GM21529 (cell line): Measurements from ENCODE around the gene MBNL1.
"Not testable (repeated sequence)": the region's sequence is repeated elsewhere in the genome, so short reads cannot be mapped to it uniquely, and the experiment has no call there.

Experiments
- ATAC-seq: cut with Tn5 transposase; IDR thresholded peaks from one replicate; pipeline ENCODE4 v1.9.1; 2021; ENCODE audit not compliant: unreplicated experiment

The MBNL1 gene

GRCh38 chr3:152395764-152396163 is 127.0 kb downstream of the MBNL1 start:
- no peak for ATAC-seq

- no peak for ATAC-seq
Measured at GRCh38 chr3:152396867-152397266, 128.1 kb downstream of the MBNL1 start.

DNA sequence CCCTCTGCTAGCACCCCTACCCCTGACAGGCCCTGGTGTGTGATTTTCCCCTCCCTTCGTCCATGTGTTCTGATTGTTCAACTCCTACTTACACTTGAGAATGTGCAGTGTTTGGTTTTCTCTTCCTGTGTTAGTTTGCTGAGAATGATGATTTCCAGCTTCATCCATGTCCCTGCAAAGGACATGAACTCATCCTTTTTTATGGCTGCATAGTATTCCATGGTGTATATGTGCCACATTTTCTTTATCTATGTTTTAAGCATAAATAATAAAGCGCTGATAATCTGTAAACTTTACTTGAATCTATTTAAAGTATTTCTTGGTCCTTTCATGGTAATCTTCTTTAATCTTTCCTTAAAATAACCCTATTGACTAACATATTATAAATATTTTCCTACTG is 128.6 kb downstream of the MBNL1 start:
- not testable (repeated sequence) for ATAC-seq

GRCh38 chr3:152398495-152398894 is 129.8 kb downstream of the MBNL1 start:
- no peak for ATAC-seq

DNA sequence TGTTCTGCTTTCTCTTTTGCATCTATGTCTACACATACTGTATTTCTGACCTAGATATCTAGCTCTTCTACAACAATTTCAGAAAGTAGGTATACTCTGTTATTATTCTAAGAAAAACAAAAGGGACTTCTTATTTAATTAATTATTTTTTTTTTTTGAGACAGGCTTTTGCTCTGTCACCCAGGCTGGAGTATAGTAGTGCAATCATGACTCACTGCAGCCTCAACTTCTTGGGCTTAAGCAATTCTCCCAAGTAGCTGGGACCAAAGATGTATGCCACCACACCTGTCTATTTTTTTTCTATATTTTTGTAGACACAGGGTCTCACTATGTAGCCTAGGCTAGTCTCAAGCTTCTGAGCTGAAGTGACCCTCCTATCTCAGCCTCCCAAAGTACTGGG is 130.6 kb downstream of the MBNL1 start:
- ATAC-seq, result no peak

DNA sequence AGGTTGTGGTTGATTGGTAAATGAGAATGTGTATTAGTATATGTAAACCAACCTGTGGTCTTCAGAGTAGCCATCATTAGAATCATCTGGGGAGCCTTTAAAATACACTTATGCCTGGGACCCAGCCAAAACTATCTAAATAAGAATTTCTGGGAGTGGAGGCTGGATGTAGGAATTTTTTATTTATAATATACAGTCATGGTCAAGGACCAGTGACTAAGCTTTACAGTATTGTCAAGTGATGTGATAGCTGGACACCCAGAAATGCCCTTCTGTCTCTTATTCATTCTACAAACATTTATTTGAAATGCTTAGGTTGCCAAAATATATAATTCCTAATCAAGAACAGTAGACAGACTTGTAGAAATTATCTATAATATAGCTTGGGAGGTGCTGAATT is 132.2 kb downstream of the MBNL1 start:
- no peak for ATAC-seq

- no peak for ATAC-seq
Measured at GRCh38 chr3:152402695-152403451, 134.1 kb downstream of the MBNL1 start.

DNA sequence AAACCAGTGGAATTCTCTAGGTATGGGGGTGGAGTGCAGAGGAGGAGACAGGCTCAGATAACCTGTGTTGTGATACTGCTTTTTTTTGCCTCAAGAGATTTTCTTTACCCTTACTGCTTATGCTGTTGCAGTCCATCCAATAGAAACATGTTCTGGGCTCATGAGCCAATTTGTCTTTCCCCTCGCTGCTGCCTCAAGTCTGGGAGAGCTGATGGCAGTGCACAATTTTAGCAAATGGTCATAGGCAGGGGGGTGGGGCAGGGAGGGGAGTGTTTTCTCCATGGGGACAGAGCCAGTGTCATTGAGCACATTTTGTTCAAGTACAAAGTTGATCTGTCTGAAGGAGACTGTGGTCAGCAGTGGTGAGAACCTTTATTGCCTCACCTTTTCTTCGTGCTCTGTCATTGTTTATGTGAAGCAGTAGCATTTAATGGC is 134.9 kb downstream of the MBNL1 start:
- no peak for ATAC-seq

DNA sequence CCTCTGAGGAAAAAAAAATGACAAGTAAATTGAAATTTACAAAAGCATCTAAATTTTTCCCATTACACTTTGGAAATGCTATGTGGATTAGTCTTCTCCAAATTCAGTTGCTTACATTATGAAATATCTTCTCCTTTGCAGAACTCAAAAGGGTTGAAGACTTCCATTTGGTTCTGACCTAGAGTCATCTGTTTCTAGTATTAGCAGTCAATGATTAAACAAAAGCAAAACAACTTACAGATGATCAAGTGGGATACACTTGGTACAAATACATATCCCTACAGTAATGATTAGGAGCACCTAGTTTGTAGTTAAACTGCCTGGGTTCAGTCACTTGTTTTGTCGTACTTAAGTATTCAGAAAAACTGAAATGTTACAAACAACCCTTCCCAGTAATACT is 136.2 kb downstream of the MBNL1 start:
- no peak for ATAC-seq

DNA sequence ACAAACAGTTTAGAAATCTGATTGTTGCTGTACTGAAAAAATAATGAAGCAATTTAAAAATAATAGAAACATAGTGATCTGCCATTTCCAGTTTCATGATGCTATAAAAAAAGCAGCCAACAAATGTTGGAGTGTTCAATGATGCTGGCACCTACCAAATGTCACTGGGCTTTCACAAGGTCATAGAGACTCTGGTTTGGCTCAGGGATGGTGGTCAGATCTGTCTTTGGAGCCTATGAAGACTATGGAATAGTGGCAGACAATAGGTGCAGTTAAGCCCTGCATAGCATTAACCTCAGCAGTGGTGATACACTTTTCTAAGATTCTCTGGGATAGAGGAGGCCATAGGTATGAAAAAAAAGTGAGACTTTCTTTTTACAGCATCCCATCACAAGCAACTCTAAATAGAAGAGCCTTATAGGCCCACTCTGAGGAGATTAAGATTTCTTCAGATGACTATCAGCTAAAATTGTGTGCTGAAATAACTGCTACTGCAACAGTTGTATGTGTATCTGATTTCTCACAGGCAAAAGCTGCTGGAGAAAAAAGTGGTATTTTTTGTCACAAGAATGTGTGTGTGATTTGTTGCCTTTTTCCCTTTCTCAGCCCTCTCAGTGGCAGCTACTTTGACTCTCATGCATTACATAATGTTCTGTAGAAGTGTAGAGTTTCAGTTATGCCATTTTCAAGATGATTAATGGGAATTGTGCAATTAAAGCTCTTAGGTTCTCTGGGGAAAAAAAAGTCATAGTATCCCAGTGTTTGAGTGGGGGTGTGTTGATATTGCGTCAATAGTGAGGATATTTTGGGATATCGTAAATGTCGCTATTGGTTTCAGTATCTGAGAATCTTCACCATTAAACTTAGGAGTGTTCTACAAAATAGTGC is 137.4 kb downstream of the MBNL1 start:
- ATAC-seq, result no peak

GRCh38 chr3:152413240-152413639 is 144.5 kb downstream of the MBNL1 start:
- no peak for ATAC-seq

- no peak for ATAC-seq
Measured at GRCh38 chr3:152416808-152417580, 148.3 kb downstream of the MBNL1 start.

DNA sequence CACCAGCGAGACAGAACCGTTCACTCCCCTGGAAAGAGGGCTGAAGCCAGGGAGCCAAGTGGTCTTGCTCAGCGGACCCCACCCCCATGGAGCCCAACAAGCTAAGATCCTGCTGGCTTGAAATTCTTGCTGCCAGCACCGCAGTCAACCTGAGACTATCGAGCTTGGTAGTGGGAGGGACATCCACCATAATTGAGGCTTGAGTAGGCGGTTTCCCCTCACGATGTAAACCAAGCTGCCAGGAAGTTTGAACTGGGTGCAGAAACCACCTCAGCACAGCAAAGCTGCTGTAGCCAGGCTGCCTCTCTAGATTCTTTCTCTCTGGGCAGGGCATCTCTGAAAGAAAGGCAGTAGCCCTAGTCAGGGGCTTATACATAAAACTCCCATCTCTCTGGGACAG is 151.0 kb downstream of the MBNL1 start:
- no peak for ATAC-seq

- ATAC-seq, result no peak
Measured at GRCh38 chr3:152421162-152421561, 152.4 kb downstream of the MBNL1 start.

DNA sequence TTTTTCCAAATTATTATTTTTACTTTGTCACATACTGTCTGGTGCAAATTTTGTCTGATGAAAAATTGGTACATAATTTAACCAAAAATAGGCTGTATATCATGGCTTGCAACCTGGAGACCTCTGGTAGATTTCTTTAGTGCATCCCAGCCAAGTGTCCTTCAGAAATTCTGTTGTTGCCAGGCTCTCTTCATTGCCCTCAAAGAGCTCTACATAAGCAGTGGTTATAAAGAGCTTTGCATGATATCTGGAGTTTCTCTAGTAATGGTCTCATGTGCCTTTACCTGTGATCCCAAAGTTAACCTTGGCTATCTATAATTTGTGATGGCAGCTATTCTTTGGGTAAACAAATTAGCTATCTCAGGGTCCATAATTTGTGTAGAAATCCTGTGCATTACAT is 157.7 kb downstream of the MBNL1 start:
- ATAC-seq, result no peak

DNA sequence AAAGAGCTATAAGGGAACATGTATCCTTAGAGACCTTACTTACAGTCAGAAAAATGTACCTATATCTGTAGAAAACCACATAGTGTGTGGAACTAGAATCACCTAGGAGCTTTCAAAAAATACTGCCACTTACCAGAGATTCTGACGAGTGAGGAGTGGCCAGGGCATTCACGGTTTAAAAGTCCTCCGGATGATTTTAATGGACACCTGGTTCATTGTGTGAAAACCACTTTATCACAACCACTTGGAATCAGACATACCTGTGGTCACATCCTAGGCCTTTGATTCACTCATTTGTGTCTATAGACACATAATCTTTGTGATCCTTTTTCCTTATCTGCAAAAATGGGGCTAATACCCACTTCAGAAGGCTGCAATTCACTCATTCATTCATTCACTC is 159.8 kb downstream of the MBNL1 start:
- ATAC-seq, result no peak

- no peak for ATAC-seq
Measured at GRCh38 chr3:152430223-152431002, 161.7 kb downstream of the MBNL1 start.

DNA sequence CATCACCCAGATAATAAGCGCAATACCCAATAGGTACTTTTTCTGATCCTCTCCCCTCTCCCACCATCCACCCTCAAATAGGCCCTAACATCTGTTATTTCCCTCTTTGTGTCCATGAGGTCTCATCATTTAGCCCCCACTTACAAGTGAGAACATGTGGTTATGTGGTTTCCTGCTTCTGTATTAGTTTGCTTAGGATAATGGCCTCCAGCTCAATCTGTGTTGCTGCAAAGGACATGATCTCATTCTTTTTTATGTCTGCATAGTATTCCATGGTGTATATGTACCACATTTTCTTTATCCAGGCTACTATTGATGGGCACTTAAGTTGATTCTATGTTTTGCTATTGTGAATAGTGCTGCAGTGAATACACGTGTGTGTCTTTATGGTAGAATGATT is 165.4 kb downstream of the MBNL1 start:
- ATAC-seq, result no peak

DNA sequence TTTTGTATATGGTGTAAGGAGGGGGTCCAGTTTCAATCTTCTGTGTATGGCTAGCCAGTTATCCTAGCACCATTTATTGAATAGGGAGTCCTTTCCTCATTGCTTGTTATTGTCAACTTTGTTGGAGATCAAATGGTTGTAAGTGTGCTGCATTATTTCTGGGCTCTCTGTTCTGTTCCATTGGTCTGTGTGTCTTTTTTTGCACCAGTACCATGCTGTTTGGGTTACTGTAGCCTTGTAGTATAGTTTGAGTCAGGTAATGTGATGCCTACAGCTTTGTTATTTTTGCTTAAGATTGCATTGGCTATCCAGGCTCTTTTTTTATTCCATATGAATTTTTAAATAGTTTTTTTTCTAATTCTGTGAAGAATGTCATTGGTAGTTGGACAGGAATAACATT is 166.5 kb downstream of the MBNL1 start:
- ATAC-seq, result not testable (repeated sequence)

- no peak for ATAC-seq
Measured at GRCh38 chr3:152436707-152437590, 168.2 kb downstream of the MBNL1 start.
